Muscle of back (tissue), 11 donors: ENCODE measurements around the gene ZNF485. TPM values are rescaled to one million over a fixed set of nuclear protein-coding genes. Genes with fewer than 3 reads are reported as not detected.

ENCODE experiments used
- DNase-seq, 3 donors: peaks; one replicate each; pipeline versions ENCODE4 v3.0.0 to v3.0.0-alpha.2; 2013
- polyA plus RNA-seq, 10 donors: library from polyadenylated mRNA; unstranded; fragments of 120-200 nt; gene quantifications; one replicate each; pipeline ENCODE4 v1.2.1, GENCODE V29; 2013; ENCODE audit not compliant: insufficient read length in 10 of 10

ZNF485 gene
- polyA plus RNA-seq, 10 donors, result 2.0 to 4.0 (median 3.3) TPM

DNA sequence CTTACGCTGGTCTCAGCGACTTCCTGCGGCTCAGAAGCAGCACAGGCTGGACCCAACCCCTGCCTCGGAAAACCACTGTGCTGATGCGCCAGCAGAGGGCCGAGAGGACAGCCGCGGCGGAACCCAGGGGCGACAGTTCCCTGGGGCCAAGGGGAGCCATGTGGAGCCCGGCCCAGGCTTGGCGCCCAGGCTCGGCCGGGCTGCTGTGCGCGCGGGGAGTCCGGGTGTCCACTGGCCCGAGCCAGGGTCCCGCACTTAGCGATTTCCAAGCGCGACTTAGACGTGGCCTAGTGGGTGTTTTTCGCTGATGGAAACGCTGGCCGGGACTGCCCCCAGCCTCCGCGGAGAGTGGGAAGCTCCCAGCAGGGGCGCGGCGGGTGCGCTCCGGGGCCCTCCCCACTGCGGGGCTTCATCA, 61.1 kb downstream of the ZNF485 start:
- peak in 1 of 3 donors; percentile 75 for DNase-seq

Other genes starting within 250 kb of the ZNF485 start
- 1 to 10 TPM in 4 of 10 donors, under 1 TPM in 5, not detected in 1; 0.25 to 2.2 (median 0.99) TPM for gene FXYD4, start 234.8 kb upstream of the ZNF485 start, polyA plus RNA-seq
- gene HNRNPF, start 197.3 kb upstream of the ZNF485 start, polyA plus RNA-seq, result 100 to 1,000 TPM; 102 to 147 (median 110) TPM
- 1 to 10 TPM; 3.6 to 6.2 (median 4.1) TPM for gene ZNF487, start 169.3 kb upstream of the ZNF485 start, polyA plus RNA-seq
- 1 to 10 TPM; 5.5 to 9.3 (median 7.6) TPM for gene ZNF239, start 31.8 kb upstream of the ZNF485 start, polyA plus RNA-seq
- gene ZNF32, start 42.4 kb downstream of the ZNF485 start, polyA plus RNA-seq, result 10 to 100 TPM; 39.8 to 62.7 (median 46.0) TPM